ENCODE results near the gene RAB40C. TPM values are rescaled to one million over a fixed set of nuclear protein-coding genes. Genes with fewer than 3 reads are reported as not detected.

The RAB40C gene
- total and polyA plus RNA-seq, 2 experiments from 2014 or later: 9.5 to 18.8 TPM

DNA sequence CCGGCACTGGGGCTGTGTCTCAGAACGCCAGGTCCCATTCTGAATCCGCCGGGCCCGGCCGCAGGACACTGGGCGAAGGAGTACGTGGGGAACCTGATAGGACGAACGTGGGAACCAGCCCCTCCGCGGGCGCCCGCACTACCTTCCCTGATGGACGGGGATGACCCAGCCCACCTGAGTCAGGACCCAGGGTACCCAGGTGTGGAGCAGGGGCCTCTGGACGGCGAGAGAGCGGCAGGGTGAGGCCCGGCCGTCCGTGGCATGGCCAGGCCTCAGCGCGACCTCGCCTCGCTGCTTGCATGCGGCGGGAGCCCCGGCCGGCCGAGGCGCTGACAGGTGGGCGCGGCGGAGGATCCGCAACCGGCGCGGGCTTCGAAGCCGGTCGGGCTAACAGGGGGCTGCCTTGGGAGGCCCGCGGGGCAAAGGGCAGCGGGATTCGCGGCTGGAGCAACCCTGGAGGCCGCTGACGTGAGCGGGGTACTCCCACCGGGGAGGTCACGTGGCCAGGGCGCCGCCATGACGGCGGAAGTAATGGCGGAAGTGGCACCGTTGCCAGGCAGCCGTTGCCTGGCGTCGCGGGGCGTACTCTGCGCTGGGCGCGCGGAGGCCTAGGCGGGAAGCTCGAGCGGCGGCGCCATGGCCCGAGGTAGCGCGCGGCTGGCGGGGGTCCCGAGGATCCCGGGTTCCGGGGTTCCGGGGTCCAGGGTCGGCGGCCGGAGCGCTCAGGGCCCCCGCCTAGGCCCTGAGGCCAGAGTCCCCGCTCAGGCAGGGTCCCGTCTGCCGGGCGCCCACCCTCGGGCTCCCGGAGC lies 59.1 kb downstream of the RAB40C start, which contains the start of gene WDR90:
TSS of gene WDR90 (plus strand) at position 585 of the 809 bp plus-strand sequence. CDS start at position 637, 52 bp downstream.
- Histone ChIP-seq H3K4me1 (ENCODE audit: insufficient read depth) (no peaks in the 10 kb centered on the region; the same call in 1 of the 2 replicates), H3K27ac (peak within 1 kb of the TSS; percentile 79), H3K79me2 (ENCODE audit: insufficient read depth) (peaks cover 33% of the 10 kb centered on the region), H3K9ac (peak within 1 kb of the TSS; percentile 94), H3K9me2 (ENCODE audit: insufficient read depth) (no peaks in the 10 kb centered on the region), H4K20me1 (ENCODE audit: insufficient read depth) (no peaks in the 10 kb centered on the region), H3K4me2 (ENCODE audit: unreplicated experiment) (peak within 1 kb of the TSS; percentile 97), H3F3A (ENCODE audit: insufficient read depth) (no peaks in the 10 kb centered on the region), H3K36me3 (ENCODE audit: low read depth) (no peaks in the 10 kb centered on the region), H3K4me3 (peak within 1 kb of the TSS; percentile 86), H2AFZ (peak within 1 kb of the TSS; percentile 64), H3K9me3 (ENCODE audit: low read depth) (no peaks in the 10 kb centered on the region), H3K27me3 (replicated peaks; ENCODE audit: insufficient read depth) (no peaks in the 10 kb centered on the region)
- TF ChIP-seq EZH2 (IDR thresholded peaks at IDR 0.05; ENCODE audit: insufficient read depth, poor library complexity, severe bottlenecking): no peak
- TF ChIP-seq EZH2phosphoT487 (IDR thresholded peaks at IDR 0.05; ENCODE audit: insufficient read depth, low read depth): no peak
- 1 to 2% methylated on average over 70 to 82 of the region's 91 CpGs for WGBS, 2 experiments (ENCODE audit: low coverage in 1 of 2, low lambda C conversion rate in 2 of 2, missing lambda C conversion rate in 2 of 2)
- in situ Hi-C loops (cut with MboI): no loop called here
- DNase-seq: peak; percentile 97

DNA sequence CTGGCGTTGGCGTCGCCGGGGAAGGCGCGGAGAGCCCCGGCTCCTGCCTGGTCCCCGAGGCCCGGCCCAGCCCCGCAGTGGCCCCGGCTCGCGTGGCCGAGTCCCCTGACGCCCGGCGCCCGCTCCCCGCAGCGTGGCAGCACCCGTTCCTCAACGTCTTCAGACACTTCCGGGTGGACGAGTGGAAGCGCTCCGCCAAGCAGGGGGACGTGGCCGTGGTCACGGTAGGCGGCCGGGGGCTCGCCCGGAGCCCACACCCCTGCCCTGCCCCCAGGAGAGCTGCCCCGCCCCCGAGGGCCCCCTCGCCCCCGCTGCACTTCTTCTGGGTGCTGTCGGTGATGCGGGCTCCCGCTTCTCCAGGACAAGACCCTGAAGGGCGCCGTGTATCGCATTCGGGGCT lies 59.8 kb downstream of the RAB40C start:
- Histone ChIP-seq H3K4me1 (ENCODE audit: insufficient read depth) (no peaks in the 10 kb centered on the region; the same call in 1 of the 2 replicates), H3K79me2 (ENCODE audit: insufficient read depth) (peaks cover 33% of the 10 kb centered on the region), H2AFZ (peak overlapping the region; percentile 64), H3F3A (ENCODE audit: insufficient read depth) (no peaks in the 10 kb centered on the region), H3K36me3 (ENCODE audit: low read depth) (no peaks in the 10 kb centered on the region), H3K27me3 (replicated peaks; ENCODE audit: insufficient read depth) (no peaks in the 10 kb centered on the region), H3K27ac (peak overlapping the region; percentile 79), H3K9me2 (ENCODE audit: insufficient read depth) (no peaks in the 10 kb centered on the region), H3K9ac (peak overlapping the region; percentile 94), H3K9me3 (ENCODE audit: low read depth) (no peaks in the 10 kb centered on the region), H4K20me1 (ENCODE audit: insufficient read depth) (no peaks in the 10 kb centered on the region), H3K4me2 (ENCODE audit: unreplicated experiment) (peak overlapping the region; percentile 97), H3K4me3 (peak overlapping the region; percentile 86)
- in situ Hi-C loops (cut with MboI): no loop called here
- TF ChIP-seq EZH2phosphoT487 (IDR thresholded peaks at IDR 0.05; ENCODE audit: insufficient read depth, low read depth) (no peak), EZH2 (IDR thresholded peaks at IDR 0.05; ENCODE audit: insufficient read depth, poor library complexity, severe bottlenecking) (no peak)
- peak; percentile 59 for DNase-seq
- 1 to 2% methylated on average over 16 to 32 of the region's 44 CpGs for WGBS, 2 experiments (ENCODE audit: low coverage in 1 of 2, low lambda C conversion rate in 2 of 2, missing lambda C conversion rate in 2 of 2)

DNA sequence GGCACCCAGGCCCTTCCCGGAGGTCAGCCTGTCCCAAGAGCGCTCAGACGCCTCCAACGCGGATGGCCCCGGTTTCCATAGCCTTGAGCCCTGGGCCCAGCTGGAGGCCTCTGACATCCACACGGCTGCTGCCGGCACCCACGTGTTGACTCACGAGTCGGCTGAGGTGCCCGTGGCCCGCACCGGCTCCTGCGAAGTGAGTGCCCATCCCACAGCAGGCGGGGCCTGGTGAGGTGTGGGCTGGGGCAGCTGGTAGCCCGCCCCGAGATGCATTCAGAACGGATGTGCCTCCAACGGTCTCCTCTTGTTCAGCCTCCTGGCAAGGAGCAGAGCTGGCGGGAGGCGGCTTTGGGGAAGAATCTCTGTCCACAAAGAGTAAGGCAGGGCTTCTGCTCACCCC lies 62.0 kb downstream of the RAB40C start:
- Histone ChIP-seq H3K27me3 (replicated peaks; ENCODE audit: insufficient read depth) (no peaks in the 10 kb centered on the region), H2AFZ (no peak overlapping the region), H3K4me1 (ENCODE audit: insufficient read depth) (no peaks in the 10 kb centered on the region; the same call in 1 of the 2 replicates), H3K9ac (no peak overlapping the region), H3K4me3 (no peak overlapping the region), H3F3A (ENCODE audit: insufficient read depth) (no peaks in the 10 kb centered on the region), H3K9me2 (ENCODE audit: insufficient read depth) (no peaks in the 10 kb centered on the region), H3K4me2 (ENCODE audit: unreplicated experiment) (no peak overlapping the region), H3K36me3 (ENCODE audit: low read depth) (no peaks in the 10 kb centered on the region), H3K9me3 (ENCODE audit: low read depth) (no peaks in the 10 kb centered on the region), H4K20me1 (ENCODE audit: insufficient read depth) (no peaks in the 10 kb centered on the region), H3K27ac (no peak overlapping the region), H3K79me2 (ENCODE audit: insufficient read depth) (peaks cover 31% of the 10 kb centered on the region)
- TF ChIP-seq EZH2 (IDR thresholded peaks at IDR 0.05; ENCODE audit: insufficient read depth, poor library complexity, severe bottlenecking): no peak
- no peak for TF ChIP-seq EZH2phosphoT487 (IDR thresholded peaks at IDR 0.05; ENCODE audit: insufficient read depth, low read depth)
- no peak for DNase-seq
- WGBS, 2 experiments (ENCODE audit: low coverage in 1 of 2, low lambda C conversion rate in 2 of 2, missing lambda C conversion rate in 2 of 2): 93% methylated on average over 21 to 22 of the region's 22 CpGs
- in situ Hi-C loops (cut with MboI): no loop called here

DNA sequence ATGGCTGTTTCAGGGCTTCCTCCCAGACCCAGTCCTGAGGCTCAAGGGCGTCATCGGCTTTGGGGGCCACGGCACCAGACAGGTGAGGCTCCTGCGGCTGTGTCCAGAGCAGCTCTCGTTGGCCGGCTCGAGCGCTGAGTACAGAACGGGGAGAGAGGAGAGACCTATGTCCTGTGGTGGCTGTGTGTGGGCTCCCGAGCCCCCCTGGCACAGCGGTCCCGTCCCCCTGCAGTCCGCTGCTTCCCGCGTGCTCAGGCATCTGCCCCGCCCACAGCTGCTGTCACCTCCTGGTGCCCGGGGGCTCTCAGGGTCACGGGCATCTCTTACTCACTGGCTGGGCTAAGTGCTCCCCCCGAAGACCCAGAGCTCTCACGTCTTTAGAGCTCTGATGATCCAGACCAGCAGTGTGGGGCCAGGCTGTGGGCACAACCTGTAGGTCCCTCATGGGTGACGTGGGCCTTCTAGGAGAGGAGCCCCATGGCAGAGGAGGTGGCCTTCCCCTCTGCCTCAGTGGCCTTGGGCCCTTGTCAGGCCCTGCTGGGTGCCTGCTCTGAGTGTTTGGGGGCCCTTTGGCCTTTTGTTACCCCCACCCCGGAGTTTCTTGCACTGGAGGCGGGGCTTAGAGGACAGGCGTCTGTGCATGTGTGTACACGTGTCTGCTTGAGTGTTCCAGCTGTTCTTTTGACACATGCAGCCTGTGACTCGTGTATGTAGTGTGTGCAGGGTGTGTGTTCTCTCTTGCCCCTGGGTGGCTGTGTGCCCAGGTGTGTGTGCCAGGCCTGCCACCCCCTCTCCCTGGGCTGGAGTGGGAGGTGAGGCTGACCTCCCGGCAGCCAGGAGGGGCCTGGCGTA lies 62.8 kb downstream of the RAB40C start:
- Histone ChIP-seq H3K4me2 (ENCODE audit: unreplicated experiment) (no peak overlapping the region), H4K20me1 (ENCODE audit: insufficient read depth) (no peaks in the 10 kb centered on the region), H3K27me3 (replicated peaks; ENCODE audit: insufficient read depth) (no peaks in the 10 kb centered on the region), H3K27ac (no peak overlapping the region), H3K9ac (no peak overlapping the region), H3K9me2 (ENCODE audit: insufficient read depth) (no peaks in the 10 kb centered on the region), H3K4me1 (ENCODE audit: insufficient read depth) (no peaks in the 10 kb centered on the region; the same call in 1 of the 2 replicates), H3F3A (ENCODE audit: insufficient read depth) (no peaks in the 10 kb centered on the region), H2AFZ (no peak overlapping the region), H3K36me3 (ENCODE audit: low read depth) (no peaks in the 10 kb centered on the region), H3K4me3 (no peak overlapping the region), H3K9me3 (ENCODE audit: low read depth) (no peaks in the 10 kb centered on the region), H3K79me2 (ENCODE audit: insufficient read depth) (peaks cover 22% of the 10 kb centered on the region)
- in situ Hi-C loops (cut with MboI): no loop called here
- peak; percentile 24 for DNase-seq
- no peak for TF ChIP-seq EZH2 (IDR thresholded peaks at IDR 0.05; ENCODE audit: insufficient read depth, poor library complexity, severe bottlenecking)
- no peak for TF ChIP-seq EZH2phosphoT487 (IDR thresholded peaks at IDR 0.05; ENCODE audit: insufficient read depth, low read depth)
- 75 to 79% methylated on average over 17 to 28 of the region's 28 CpGs for WGBS, 2 experiments (ENCODE audit: low coverage in 1 of 2, low lambda C conversion rate in 2 of 2, missing lambda C conversion rate in 2 of 2)
